ENCODE measurements around the gene ERGIC1. TPM values are rescaled to one million over a fixed set of nuclear protein-coding genes. Genes with fewer than 3 reads are reported as not detected.

ERGIC1 gene
- polyA plus RNA-seq, 1 donor from 2014 or later: 59.1 TPM

DNA sequence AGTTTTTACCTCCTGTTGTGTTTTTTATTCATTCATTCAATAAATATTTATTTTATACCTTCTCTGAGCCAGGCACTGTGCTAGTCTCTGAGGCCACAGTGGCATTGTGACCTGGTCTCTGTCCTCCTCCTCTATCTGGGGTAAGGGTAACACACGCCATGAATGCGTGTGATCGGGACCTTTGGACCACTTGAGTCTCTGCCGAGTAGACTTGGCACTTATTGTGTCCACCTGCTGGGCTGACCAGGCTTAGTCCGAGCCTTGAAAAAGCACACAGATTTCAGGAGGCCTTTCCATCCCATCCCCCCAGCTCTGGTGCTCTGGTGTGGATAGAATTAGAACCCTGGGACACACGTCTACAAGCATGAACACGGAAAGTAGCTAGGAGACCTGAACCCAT is 58.7 kb downstream of the ERGIC1 start:
- no peaks in the 10 kb centered on the region for H3K79me2 ChIP-seq (replicated peaks; ENCODE audit: insufficient read depth, low read length)
- no peaks in the 10 kb centered on the region for H3K9me2 ChIP-seq (ENCODE audit: insufficient read depth, low read length)
- no peak overlapping the region for H3K4me2 ChIP-seq (ENCODE audit: low read length)
- no peak overlapping the region for H3K4me3 ChIP-seq (ENCODE audit: low read length)
- H3K27ac ChIP-seq (ENCODE audit: low read length): no peak overlapping the region
- H4K20me1 ChIP-seq (ENCODE audit: insufficient read depth): no peaks in the 10 kb centered on the region
- no peaks in the 10 kb centered on the region for H3K36me3 ChIP-seq (ENCODE audit: insufficient read depth, low read length)
- no peak overlapping the region for H2AFZ ChIP-seq (ENCODE audit: low read depth, low read length)
- H3K9me3 ChIP-seq (ENCODE audit: low read length): no peaks in the 10 kb centered on the region
- no peak overlapping the region for H3K9ac ChIP-seq (ENCODE audit: low read length)
- TF ChIP-seq MXI1 (conservative IDR thresholded peaks at IDR 0.05; ENCODE audit: poor library complexity, severe bottlenecking): no peak
- no peak for TF ChIP-seq RAD21 (conservative IDR thresholded peaks at IDR 0.05)
- TF ChIP-seq EZH2 (IDR thresholded peaks at IDR 0.05; ENCODE audit: borderline replicate concordance, insufficient read depth, low read length, poor library complexity, severe bottlenecking): no peak
- no peak for TF ChIP-seq SMC3 (conservative IDR thresholded peaks at IDR 0.05; ENCODE audit: poor library complexity)
- no peak for TF ChIP-seq EP300 (conservative IDR thresholded peaks at IDR 0.05; ENCODE audit: poor library complexity, severe bottlenecking)
- no peak for TF ChIP-seq CTCF (IDR thresholded peaks at IDR 0.05; ENCODE audit: poor library complexity, severe bottlenecking)
- TF ChIP-seq TAF1 (IDR thresholded peaks at IDR 0.05; ENCODE audit: low read depth): no peak
- TF ChIP-seq, protein P1, sequence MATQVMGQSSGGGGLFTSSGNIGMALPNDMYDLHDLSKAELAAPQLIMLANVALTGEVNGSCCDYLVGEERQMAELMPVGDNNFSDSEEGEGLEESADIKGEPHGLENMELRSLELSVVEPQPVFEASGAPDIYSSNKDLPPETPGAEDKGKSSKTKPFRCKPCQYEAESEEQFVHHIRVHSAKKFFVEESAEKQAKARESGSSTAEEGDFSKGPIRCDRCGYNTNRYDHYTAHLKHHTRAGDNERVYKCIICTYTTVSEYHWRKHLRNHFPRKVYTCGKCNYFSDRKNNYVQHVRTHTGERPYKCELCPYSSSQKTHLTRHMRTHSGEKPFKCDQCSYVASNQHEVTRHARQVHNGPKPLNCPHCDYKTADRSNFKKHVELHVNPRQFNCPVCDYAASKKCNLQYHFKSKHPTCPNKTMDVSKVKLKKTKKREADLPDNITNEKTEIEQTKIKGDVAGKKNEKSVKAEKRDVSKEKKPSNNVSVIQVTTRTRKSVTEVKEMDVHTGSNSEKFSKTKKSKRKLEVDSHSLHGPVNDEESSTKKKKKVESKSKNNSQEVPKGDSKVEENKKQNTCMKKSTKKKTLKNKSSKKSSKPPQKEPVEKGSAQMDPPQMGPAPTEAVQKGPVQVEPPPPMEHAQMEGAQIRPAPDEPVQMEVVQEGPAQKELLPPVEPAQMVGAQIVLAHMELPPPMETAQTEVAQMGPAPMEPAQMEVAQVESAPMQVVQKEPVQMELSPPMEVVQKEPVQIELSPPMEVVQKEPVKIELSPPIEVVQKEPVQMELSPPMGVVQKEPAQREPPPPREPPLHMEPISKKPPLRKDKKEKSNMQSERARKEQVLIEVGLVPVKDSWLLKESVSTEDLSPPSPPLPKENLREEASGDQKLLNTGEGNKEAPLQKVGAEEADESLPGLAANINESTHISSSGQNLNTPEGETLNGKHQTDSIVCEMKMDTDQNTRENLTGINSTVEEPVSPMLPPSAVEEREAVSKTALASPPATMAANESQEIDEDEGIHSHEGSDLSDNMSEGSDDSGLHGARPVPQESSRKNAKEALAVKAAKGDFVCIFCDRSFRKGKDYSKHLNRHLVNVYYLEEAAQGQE (IDR thresholded peaks at IDR 0.05; ENCODE audit: borderline replicate concordance): no peak
- TF ChIP-seq POLR2AphosphoS5 (IDR thresholded peaks at IDR 0.05): no peak
- H3K27me3 ChIP-seq (ENCODE audit: insufficient read depth, low read depth, low read length): no peaks in the 10 kb centered on the region
- H3F3A ChIP-seq (ENCODE audit: insufficient read depth, low read length, poor library complexity, severe bottlenecking): no peaks in the 10 kb centered on the region

DNA sequence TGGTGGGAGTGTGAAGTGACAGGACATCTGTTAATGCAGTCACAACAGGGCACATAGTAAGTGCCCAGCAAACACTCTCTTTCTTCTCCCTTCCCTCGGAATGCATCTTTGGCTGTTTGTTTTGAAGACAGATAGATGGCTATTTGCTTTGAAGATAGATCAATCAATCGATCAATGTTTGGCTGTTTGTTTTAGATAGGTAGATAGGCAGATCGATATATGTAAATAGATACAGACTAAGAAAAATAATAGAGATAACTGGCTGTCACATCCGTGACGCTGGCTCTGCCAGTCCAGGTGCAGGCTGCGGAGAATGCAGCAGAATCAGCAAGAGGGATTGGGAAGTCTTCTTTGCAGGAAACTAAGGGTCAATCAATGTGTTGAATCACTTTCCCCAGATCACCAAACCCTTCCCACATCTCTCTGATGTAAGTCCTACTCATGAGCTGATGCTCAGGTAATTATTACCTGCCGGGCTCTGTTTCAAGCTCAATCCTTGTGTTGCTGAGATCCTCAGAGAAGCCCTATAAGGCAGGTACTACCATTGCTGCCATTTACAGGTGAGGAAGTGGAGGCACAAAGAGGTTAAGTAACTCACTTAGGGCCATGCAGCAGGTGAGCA is 60.8 kb downstream of the ERGIC1 start:
- Histone ChIP-seq H3K9me3 (ENCODE audit: low read length) (no peaks in the 10 kb centered on the region), H4K20me1 (ENCODE audit: insufficient read depth) (no peaks in the 10 kb centered on the region), H3K36me3 (ENCODE audit: insufficient read depth, low read length) (no peaks in the 10 kb centered on the region), H3K9me2 (ENCODE audit: insufficient read depth, low read length) (no peaks in the 10 kb centered on the region), H3K4me3 (ENCODE audit: low read length) (no peak overlapping the region), H3K79me2 (replicated peaks; ENCODE audit: insufficient read depth, low read length) (no peaks in the 10 kb centered on the region), H3K27ac (ENCODE audit: low read length) (no peak overlapping the region), H3K4me2 (ENCODE audit: low read length) (no peak overlapping the region), H3K9ac (ENCODE audit: low read length) (no peak overlapping the region), H2AFZ (ENCODE audit: low read depth, low read length) (no peak overlapping the region), H3F3A (ENCODE audit: insufficient read depth, low read length, poor library complexity, severe bottlenecking) (no peaks in the 10 kb centered on the region), H3K27me3 (ENCODE audit: insufficient read depth, low read depth, low read length) (no peaks in the 10 kb centered on the region)
- TF ChIP-seq POLR2AphosphoS5 (IDR thresholded peaks at IDR 0.05): no peak
- no peak for TF ChIP-seq SMC3 (conservative IDR thresholded peaks at IDR 0.05; ENCODE audit: poor library complexity)
- TF ChIP-seq CTCF (IDR thresholded peaks at IDR 0.05; ENCODE audit: poor library complexity, severe bottlenecking): no peak
- TF ChIP-seq RAD21 (conservative IDR thresholded peaks at IDR 0.05): no peak
- no peak for TF ChIP-seq EP300 (conservative IDR thresholded peaks at IDR 0.05; ENCODE audit: poor library complexity, severe bottlenecking)
- TF ChIP-seq, protein P1 (IDR thresholded peaks at IDR 0.05; ENCODE audit: borderline replicate concordance): no peak
- no peak for TF ChIP-seq TAF1 (IDR thresholded peaks at IDR 0.05; ENCODE audit: low read depth)
- no peak for TF ChIP-seq MXI1 (conservative IDR thresholded peaks at IDR 0.05; ENCODE audit: poor library complexity, severe bottlenecking)
- no peak for TF ChIP-seq EZH2 (IDR thresholded peaks at IDR 0.05; ENCODE audit: borderline replicate concordance, insufficient read depth, low read length, poor library complexity, severe bottlenecking)
